BJ (cell line): ENCODE measurements around the gene FATE1. TPM values are rescaled to one million over a fixed set of nuclear protein-coding genes. Genes with fewer than 3 reads are reported as not detected.

Experiments used
- CTCF ChIA-PET: fragments of 350-600 bp; formaldehyde crosslinking; extraction: SDS; loops from one replicate; lab custom pipeline; 2021; ENCODE audit warnings: antibody characterized with exemption, inconsistent platforms; lab: Yijun Ruan, JAX
- POLR2A ChIA-PET: fragments of 300-600 bp; sonication (Branson Sonifier 250); formaldehyde crosslinking; extraction: SDS; loops from one replicate; lab custom pipeline; 2021; ENCODE audit warnings: antibody characterized with exemption; lab: Charles Lee
- DNase-seq: peaks from one replicate; pipeline ENCODE4 v3.0.0-alpha.2; 2011; ENCODE audit warnings: low read depth
- H3K27me3 ChIP-seq: 2 replicates; pipeline ENCODE4 v1.6.0; 2011; ENCODE audit warnings: low read length; ENCODE audit not compliant: control insufficient read depth, insufficient read depth
- H3K36me3 ChIP-seq: 2 replicates; pipeline ENCODE4 v1.5.1; 2011; ENCODE audit warnings: low read length; ENCODE audit not compliant: control insufficient read depth, insufficient read depth
- H3K4me3 ChIP-seq: 2 replicates; pipeline ENCODE4 v1.5.1; 2011; ENCODE audit warnings: low read depth, mild to moderate bottlenecking, control low read depth, low read length
- polyA plus RNA-seq: library from polyadenylated mRNA; depleted of rRNA; stranded (reverse); fragments of >200 nt; gene quantifications from 2 replicates; pipeline ENCODE4 v1.2.3, GENCODE V29; 2011
- TF ChIP-seq, protein P1 (sequence below): IDR thresholded peaks from 2 replicates; pipeline ENCODE4 v1.5.1; 2011; ENCODE audit warnings: low read depth, mild to moderate bottlenecking, control low read depth, inconsistent platforms, low read length, moderate library complexity; ENCODE audit not compliant: insufficient read depth

FATE1 gene
- polyA plus RNA-seq, 1 experiment = not detected

DNA sequence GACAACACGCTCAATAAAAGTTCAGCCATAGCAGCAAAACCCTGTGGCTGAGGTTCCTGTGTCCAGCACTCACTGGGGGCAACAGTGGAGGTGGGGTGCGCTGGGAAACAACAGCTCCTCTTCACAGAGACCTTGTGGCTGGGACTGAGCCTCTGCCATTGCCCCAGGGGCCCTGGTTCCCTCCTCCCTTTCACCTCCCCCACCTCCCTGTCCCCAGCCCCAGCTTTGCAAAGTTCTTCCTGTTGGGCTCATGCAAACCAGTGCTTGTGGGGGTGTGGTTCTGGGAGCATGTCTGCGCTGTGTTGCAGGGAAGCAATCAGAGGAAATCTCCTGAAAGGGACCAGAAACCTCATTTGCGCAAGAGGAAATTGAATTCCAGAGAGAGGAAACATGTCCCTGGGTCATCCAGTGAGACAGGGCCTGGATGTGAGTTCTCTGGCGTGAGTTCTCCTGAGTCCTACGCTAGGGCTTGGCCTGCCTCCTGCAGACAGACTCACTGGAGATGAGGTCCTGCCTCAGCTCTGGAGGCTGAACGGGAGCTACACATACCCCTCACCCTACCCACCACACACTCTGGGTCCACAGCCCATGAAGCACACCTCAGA, 7.4 kb downstream of the FATE1 start:
- no peak for DNase-seq
- H3K4me3 ChIP-seq = no peak overlapping the region
- ChIA-PET POLR2A (no interaction called here), CTCF (no interaction called here)
- H3K27me3 ChIP-seq = no peaks in the 10 kb centered on the region
- TF ChIP-seq, protein P1, sequence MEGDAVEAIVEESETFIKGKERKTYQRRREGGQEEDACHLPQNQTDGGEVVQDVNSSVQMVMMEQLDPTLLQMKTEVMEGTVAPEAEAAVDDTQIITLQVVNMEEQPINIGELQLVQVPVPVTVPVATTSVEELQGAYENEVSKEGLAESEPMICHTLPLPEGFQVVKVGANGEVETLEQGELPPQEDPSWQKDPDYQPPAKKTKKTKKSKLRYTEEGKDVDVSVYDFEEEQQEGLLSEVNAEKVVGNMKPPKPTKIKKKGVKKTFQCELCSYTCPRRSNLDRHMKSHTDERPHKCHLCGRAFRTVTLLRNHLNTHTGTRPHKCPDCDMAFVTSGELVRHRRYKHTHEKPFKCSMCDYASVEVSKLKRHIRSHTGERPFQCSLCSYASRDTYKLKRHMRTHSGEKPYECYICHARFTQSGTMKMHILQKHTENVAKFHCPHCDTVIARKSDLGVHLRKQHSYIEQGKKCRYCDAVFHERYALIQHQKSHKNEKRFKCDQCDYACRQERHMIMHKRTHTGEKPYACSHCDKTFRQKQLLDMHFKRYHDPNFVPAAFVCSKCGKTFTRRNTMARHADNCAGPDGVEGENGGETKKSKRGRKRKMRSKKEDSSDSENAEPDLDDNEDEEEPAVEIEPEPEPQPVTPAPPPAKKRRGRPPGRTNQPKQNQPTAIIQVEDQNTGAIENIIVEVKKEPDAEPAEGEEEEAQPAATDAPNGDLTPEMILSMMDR = no peak
- no peaks in the 10 kb centered on the region for H3K36me3 ChIP-seq

DNA sequence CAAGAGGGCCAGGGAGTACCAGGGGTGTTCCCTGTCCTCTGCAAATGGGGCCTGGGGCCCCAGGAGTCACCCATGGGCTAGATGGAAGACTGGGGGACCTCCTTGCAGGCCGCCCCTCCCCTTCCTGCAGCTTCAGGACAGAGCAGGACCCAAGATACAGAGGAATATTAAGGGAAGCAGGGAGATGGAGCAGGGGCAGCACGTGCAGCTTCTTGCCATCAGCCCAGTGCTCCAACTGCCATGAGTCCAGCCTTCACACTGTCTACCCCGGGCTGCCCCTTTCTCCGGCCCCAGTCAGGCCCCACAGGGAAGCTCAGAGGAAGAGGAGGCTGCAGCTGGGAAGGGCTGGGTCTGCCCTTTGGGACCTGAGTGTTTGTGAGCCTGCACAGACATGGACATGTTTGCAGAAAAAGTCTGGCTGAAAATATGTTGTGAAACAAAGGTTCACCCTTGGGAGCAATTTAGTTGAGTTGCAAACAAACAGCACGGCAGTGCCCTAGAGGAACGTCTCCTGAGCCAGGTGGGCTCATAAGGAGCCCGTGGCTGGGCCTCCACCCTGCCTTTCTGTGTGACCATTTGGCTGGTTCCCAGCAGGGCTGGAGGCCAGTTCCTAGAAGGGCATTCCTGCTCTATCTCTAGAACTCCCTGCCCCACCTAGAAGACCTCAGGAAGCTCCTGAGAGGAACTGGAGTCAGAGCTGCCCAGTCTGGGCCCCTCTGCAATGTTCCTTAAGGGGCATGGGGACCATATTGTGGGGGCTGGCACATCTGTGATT, 8.9 kb downstream of the FATE1 start:
- DNase-seq = no peak
- TF ChIP-seq, protein P1 = no peak
- H3K4me3 ChIP-seq = no peak overlapping the region
- no peaks in the 10 kb centered on the region for H3K27me3 ChIP-seq
- POLR2A ChIA-PET = no interaction called here
- no peaks in the 10 kb centered on the region for H3K36me3 ChIP-seq
- CTCF ChIA-PET = no interaction called here

DNA sequence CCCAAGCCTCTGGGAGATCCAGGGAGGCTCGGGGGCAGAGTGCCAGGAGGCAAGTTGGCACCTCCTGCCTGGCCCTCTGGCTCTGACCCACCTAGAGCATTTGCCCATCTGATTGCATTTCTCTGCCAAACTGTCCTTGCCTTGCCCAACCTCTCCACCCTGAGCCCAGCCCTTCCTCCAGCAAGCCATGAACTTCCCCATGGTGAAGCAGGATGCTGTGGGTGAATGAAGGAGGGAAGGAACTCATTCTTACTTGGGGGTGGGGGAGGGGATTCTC, 9.4 kb downstream of the FATE1 start:
- ChIA-PET CTCF (no interaction called here), POLR2A (no interaction called here)
- Histone ChIP-seq H3K4me3 (no peak overlapping the region), H3K27me3 (no peaks in the 10 kb centered on the region), H3K36me3 (no peaks in the 10 kb centered on the region)
- TF ChIP-seq, protein P1 = no peak
- DNase-seq = no peak

DNA sequence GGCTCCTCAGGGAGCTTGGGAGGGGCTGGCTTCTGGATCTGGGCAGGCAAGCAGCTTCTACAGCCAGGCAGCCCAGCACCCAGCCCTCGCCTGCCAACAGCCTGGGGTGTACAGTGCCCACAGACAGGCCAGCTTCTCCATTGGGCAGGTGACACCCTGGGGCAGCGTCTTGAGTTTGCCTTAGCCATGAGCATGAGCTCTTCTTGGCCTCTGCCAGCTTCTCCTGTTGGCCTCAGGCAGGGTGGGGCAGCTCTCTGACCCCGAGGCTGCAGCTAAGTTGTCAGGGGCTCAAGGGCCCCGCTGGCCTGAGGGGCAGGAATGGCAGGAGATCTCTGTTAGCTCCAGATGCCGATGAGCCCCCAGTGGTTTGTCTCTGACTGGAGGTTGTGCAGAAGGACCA, 10.9 kb downstream of the FATE1 start:
- TF ChIP-seq, protein P1 = no peak
- H3K36me3 ChIP-seq = no peaks in the 10 kb centered on the region
- DNase-seq = no peak
- POLR2A ChIA-PET = no interaction called here
- no peak overlapping the region for H3K4me3 ChIP-seq
- CTCF ChIA-PET = interaction anchor here (0.8 kb wide), 1 partner anchor 9 kb away, joined by 3 read pairs; no protein-coding TSS in a partner anchor
- H3K27me3 ChIP-seq = no peaks in the 10 kb centered on the region

DNA sequence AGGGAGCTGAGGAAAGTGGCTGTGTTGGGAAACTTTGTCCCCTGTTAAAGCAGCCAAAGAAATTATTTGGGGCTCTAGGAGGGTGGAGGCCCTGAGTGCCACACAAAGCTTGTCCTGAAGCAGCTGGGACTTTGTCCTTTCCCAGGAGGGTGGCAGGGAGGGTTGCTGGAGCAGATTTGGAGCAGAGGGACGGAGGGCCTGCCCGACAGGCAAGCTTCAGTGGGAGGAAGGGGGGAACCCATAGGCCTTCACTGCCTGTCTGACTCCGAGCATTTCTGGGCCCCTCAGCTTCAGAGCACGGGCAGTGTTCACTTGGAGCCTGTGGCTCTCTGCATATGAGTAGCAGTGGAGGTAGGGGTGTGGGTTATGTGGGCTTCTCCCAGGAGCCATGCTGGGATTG, 11.5 kb downstream of the FATE1 start:
- H3K27me3 ChIP-seq = no peaks in the 10 kb centered on the region
- CTCF ChIA-PET = no interaction called here
- no peak for DNase-seq
- H3K36me3 ChIP-seq = no peaks in the 10 kb centered on the region
- H3K4me3 ChIP-seq = no peak overlapping the region
- POLR2A ChIA-PET = no interaction called here
- TF ChIP-seq, protein P1 = no peak
